Testis (tissue), 2 donors: Measurements from ENCODE around the gene SH3GL2.

Experiments
- POLR2A ChIP-seq: fragments of 450-650 bp; IDR thresholded peaks from one replicate; pipeline ENCODE4 v1.6.1; 2017; ENCODE audit warnings: antibody characterized with exemption, mild to moderate bottlenecking, moderate library complexity
- TF ChIP-seq, protein P1 (sequence below), 3 experiments: fragments of 450-650 bp in 2 of 3; fragments of 200-600 bp in 1 of 3; sonication (generic) in 1 of 3; IDR thresholded peaks; one replicate each; pipeline ENCODE4 v1.5.1; 2016 to 2019; ENCODE audit warnings: antibody characterized with exemption in 3 of 3, mild to moderate bottlenecking in 2 of 3, moderate library complexity in 1 of 3

DNA sequence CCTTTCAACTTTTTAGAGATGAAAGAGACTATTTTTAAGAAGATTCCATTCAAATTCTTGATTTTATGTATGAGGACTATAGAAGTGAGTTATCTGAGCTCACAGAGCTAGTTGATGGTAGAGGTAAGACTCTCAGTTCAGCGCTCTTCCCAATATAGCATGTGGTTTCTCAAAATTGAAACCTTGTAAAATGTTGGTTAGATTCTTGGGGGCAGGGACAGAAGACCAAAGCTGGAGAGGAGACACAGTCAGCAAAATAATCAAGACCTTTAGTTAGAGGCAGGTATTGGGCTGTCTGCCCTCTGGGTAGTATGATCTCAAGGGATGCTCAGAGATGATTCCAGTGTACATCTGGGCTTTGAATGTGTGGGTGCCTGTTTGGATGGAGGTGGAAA is 246.4 kb downstream of the SH3GL2 start:
- TF ChIP-seq, protein P1, sequence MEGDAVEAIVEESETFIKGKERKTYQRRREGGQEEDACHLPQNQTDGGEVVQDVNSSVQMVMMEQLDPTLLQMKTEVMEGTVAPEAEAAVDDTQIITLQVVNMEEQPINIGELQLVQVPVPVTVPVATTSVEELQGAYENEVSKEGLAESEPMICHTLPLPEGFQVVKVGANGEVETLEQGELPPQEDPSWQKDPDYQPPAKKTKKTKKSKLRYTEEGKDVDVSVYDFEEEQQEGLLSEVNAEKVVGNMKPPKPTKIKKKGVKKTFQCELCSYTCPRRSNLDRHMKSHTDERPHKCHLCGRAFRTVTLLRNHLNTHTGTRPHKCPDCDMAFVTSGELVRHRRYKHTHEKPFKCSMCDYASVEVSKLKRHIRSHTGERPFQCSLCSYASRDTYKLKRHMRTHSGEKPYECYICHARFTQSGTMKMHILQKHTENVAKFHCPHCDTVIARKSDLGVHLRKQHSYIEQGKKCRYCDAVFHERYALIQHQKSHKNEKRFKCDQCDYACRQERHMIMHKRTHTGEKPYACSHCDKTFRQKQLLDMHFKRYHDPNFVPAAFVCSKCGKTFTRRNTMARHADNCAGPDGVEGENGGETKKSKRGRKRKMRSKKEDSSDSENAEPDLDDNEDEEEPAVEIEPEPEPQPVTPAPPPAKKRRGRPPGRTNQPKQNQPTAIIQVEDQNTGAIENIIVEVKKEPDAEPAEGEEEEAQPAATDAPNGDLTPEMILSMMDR (IDR thresholded peaks at IDR 0.05): no peak
- TF ChIP-seq POLR2A: no peak
